ENCODE results near the gene IFI27L1. TPM values are rescaled to one million over a fixed set of nuclear protein-coding genes. Genes with fewer than 3 reads are reported as not detected.

IFI27L1 gene, protein sequence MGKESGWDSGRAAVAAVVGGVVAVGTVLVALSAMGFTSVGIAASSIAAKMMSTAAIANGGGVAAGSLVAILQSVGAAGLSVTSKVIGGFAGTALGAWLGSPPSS
- total RNA-seq (2014; rRNA removed; shearing (Covaris generic)): 9.6 and 12.7 TPM in 2 replicates

DNA sequence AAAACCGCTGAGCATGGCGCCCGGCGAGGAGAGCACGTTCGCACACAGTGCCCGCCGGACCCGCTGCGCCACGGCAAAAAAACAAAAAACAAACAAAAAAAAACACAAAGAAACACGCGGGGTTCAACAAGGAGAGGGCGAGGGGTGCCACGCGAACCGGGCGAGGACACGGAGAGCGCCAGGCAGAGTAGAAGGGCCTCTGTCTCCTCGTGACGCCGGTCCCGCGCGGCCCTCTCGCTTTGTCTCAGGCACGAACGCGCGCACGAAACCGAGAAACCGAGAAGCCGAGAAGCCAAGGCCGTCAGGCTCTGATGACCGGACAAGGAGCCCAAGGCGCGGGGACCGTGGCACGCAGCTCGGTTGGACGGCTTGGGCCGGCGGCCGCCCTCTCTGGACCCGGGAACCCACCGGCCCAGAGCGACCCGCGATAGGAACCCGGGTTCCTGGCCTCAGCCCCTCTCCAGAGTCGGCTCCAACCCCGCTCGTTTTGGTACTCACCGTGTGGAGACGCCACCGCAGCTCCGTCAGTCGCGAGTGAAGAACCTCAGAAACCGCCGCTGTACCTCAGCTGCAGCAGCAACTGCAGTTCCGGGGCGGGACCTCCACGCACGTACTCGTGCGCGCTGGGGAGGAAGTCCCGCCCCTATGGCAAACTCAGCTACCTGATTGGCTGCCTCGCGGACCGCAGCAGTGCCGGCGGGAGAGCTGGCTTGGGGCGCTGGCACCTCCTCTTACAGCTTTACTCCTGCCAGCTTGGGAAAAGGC lies at the start of gene IFI27L1, which contains the start of gene DDX24:
Gene IFI27L1, plus strand, starts transcription at position 690 of the 765 bp plus-strand sequence. CDS start 15,628 bp downstream, outside the sequence.
Gene DDX24, minus strand, starts transcription at position 582 of the 765 bp plus-strand sequence. CDS start 1,460 bp downstream, outside the sequence.
- DNase-seq (ENCODE audit: low spot score): peak; percentile 88

DNA sequence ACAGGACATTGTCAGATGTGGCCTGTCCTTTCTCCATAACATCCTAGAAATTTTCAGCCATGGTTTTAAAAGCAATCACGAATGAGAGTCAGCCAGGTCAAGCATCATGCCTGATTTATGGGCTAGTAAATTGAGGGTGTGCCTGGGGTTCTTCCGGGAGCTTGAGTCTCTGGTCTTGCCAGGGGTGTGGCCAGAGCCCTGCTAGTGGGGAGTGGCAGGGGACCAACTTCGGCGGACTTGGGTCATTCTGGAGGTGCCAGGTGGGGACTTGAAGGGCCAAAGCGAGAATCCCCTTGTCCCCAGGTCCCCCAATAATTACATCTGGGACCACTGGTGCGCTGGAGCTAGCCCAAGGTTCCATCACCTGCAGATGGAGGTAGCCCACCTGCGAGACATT lies 49.2 kb upstream of the IFI27L1 start:
- no peak for DNase-seq (ENCODE audit: low spot score)

DNA sequence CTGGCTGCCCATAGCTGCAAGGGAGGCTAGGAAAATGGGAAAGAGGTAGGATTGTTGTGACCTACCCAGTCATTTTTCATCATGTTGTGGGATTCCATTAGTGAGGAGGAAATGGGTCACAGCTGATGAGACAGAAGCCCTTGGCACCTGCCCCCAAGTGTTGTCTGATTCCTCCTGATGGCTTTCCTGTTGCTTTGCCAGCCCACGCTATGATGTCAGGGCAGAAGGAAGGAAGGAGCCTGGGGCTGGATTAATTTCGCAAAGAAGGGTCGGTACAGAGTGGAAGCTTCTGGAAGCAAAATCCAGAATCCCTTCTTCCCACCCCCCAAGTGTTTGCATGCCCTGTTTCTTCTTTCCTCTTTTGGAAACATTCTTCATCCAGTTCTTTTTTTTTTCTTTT lies 46.2 kb upstream of the IFI27L1 start:
- DNase-seq (ENCODE audit: low spot score): no peak

DNA sequence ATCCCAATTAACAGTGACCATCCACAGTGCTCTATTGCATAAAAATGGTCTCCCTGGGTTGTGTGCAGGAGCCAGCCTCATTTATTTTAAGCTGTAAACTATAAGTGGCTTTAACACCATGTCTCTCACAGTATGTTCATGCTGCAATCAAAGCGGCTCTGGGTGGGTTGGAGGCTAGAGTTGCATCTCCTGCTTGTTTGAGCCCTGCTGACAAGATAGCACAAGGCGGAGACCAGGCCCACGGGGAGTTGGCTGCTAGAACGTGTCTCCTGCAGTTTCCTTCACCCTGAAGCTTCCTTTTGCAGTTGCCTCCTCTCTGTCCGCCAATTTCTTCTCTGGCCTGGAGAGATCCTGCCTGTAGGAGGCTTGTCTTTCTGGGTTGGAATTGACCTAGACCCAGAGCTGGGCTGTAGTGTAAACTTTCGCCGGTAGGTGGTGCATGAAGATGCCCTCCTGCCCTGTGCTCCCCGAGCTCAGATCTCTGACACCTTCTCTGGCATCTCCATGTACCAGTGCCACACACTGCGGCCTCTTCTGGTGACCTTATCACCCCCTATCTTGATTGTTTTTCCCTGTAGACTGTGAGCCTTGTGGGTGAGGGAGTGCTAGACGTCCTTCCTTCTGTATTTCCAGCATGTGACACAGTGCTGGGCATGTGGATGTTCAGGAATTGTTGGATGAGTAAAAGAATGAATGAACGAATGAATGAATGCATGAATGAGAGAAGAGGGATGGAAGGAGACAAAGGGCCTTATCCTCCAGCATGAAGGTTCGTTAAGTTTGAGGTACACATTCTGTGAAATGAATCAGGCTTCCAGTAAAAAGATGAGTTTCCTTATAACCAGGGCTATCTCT lies 44.6 kb upstream of the IFI27L1 start:
- DNase-seq (ENCODE audit: low spot score): peak; percentile 87

DNA sequence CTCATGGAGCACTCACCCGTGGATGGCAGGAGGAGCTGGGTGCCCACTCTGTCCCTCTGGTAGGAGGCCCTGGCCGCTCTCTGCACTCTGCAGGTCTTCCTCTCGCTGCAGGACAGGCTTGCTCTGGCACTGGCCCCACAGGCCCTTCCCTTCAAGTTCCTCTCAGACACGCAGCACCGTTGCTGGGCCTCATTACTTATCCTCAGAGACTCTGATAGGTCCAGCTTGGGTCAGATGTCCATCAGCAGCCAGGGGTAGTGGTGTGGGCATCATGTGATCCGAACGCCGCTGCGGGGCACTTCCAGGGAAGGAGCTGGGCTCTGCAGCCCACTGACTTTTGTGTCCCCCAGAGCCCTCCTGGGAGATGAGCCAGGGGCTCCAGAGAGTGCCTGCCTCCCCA lies 43.2 kb upstream of the IFI27L1 start:
- no peak for DNase-seq (ENCODE audit: low spot score)

DNA sequence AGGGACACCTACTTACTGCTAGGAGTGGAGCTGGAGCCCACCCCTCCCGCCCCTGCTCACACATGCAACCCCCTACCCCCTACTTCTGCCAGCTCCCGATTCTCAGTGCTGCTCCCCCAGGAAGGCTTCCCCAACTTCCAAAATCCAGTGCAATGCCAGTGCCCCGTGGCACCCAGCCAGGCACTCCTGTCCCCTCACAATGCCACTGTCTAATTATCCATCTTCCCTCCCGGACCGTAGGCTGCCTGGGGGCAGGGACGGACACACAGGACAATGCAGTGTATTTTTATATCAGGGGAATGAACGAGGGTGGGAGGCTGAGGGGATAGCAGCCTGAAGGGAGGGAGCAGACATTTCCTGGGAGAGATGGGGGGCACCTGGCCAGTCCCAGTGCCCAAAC lies 42.6 kb upstream of the IFI27L1 start:
- no peak for DNase-seq (ENCODE audit: low spot score)

DNA sequence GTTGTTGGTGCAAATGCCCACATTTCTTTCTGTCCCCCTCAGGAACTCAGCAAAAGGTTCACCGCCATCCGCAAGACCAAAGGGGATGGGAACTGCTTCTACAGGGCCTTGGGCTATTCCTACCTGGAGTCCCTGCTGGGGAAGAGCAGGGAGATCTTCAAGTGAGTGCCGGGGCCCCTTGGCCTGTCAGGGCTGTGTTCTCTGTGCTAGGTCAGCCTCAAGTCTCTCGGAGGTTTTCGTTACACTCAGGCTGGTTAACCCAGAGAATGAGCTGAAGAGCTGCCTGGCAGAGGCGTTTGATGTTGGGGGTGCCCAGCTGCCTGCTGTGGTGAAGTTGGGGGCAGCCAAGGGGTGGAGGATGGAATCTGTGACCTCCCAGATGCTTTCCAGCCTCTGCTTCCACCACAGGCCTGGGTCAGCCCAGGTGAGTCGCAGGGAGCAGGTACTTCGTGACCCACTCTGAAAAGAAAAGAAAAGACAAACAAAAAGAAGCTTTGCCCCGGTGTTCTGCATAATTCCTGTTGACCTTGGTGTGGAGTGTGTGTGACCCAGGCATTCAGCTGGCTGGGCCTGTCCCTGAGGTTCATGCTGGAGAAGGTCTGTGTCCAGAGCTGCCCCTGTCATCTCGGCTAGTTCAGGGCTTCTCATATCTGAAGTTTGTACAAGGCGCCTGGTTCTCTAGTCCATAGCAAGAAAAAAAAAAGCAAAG lies 42.0 kb upstream of the IFI27L1 start:
- DNase-seq (ENCODE audit: low spot score): no peak

DNA sequence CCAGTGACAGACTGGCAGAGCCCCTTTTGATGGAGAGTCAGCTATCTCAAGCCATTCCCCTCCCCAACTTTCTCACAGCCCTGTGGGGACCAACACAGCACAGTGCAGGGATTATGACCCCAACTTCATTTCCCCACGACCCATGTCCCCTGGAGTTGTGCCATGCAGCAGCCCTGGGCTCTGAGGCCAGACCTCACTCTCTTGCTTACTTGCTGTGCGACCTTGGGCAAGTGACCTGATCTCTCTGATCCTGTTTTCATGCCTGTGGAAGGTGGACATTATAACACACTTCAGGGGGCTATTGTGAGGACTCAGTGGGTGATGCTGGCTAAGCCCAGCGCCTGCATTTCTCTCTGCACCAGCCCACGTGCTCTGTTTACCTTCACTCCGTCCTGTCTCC lies 40.9 kb upstream of the IFI27L1 start:
- no peak for DNase-seq (ENCODE audit: low spot score)

DNA sequence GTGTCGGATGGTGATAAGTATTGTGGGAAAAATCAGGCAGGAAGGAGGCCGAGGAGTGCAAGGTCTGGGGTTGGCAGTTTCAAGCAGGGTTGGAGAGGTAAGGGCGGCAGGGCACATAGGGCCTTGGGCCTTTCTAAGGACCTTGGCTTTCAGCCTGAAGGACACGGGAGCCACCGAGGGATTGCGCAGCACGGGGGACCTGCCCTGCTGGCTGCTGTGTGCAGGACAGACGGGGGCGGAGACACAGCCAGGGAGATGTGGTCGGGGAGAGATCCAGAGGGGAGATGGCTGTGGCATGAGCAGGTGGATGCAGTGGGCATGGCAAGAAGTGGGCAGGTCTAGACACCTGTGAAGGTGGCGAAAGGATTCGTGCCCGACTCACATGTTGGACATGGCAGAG lies 40.3 kb upstream of the IFI27L1 start:
- no peak for DNase-seq (ENCODE audit: low spot score)

DNA sequence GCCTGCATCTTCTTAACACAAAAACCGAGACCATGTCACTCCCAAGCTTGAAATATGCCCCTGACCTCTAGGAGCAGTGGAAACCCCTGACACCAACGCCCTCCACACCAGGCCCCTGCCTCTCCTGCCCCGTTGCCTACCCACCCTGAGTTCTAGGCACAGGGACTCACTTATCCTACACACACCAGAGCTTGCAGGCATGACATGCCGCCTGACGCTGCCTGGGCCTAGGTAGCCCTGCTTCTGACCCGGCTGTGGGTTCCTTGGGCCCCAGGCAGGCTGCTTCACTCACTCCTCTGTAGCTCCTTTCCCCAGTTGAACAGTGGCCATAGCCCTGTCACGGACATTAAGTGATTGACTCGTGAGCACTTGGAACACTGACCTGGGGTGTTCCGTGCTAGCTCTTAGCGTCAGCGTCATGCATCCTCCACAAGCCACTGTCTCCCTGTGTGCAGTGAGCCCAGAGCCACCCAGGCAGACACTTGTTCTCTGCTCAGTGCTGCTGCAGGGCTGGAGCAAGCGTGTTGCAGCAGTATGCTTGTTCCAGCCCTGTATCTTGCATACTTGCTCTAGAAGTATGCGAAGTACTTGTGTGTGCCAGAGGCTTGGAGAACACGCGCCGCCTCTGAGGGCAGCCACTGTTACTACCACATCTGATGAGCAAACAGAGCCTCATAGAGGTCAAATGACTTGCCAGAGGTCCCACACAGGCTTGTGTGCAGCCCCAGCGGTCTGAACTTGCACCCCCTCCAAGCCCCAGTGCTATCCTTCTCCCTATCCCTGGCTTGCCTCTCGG lies 39.4 kb upstream of the IFI27L1 start:
- DNase-seq (ENCODE audit: low spot score): no peak

DNA sequence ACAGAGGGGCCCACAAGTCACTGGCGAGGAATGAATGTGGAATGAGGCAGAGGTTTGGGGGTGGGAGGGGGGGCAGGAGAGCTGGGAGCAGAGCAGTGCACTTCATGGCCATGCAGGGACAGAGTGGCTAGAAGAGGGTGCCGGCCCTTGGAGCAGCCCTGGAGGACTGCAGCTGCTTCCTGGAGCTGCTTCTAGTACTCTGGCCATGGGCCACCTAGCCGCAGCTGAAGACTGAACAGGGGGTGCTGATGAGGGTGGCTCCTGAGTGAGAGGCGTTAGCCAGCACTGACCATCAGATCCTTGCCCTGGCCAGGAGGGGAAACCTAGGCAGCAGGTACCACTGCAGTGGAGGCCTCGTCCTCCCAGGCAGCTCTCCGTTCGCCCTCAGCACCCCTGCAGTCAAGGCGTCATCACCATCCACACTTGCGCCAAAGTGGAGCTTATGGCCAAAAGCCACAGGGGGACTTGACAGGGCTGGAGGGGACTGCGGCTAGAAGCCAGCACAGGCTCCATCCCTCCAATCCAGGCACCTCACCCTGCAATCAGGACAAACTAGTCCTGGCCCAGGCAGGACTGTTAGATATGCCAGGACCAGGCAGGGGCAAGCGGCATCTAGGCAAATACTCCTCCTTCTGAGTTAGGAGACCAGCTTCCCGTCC lies 38.5 kb upstream of the IFI27L1 start:
- no peak for DNase-seq (ENCODE audit: low spot score)

DNA sequence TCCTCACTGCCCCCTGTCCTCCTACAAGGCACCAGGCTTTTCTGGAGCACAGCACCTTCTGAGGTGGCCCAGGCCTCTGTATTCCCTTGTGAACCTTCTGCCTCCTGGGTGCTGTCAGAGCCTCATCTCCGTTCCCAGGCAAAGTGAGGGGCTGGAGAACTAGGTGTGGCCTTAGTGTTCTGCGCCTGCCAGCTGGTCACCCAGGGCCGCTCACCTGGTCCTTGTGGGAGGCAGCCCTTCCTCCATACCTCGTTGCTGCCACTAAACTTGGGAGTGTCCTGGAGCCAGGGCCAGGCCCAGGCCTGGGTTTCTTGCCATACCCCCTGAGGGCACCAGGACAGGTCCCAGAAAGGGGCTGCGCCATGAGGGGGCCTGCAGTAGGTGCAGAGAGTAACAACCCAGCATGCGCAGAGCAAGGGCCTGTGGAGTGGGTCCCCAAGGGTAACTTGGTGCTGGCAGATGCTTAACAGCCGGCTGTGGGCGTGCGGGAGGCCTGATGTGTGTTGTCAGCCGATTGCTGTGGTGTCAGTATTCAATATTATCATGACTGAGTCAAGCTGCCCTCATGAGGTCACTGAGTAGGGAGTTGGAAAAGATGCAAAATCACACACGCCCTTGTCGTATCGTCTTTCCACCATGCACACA lies 37.9 kb upstream of the IFI27L1 start:
- no peak for DNase-seq (ENCODE audit: low spot score)

DNA sequence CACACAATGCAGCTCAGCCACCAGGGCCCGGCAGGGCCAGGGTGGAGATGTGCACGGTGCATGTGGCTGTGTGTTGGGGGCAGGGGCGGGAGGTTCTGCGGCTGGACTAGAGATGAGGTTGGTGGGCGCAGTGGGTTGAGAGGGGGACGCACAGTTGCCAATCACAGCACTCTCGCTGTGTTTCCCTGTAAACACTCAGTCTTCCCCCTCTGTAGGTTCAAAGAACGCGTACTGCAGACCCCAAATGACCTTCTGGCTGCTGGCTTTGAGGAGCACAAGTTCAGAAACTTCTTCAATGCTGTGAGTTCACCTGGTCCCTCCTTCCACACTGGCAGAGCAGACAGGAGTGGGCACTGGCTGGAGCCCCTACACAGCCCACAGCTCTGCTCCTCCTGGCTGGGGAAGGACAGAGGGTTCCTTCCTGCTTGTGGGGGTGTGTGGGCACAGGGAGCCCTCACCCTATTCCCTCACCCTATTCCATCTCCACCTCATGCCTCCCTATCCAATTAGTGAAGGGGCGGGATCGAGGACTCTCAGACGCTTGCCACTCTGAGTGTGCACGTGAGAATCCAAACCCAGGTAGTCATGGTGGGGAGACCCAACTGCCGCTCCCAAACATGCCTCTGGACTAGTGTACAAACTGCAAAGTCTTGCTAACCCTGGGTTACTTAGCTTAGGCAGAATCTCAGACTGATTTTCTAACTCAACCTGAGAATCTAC lies 37.2 kb upstream of the IFI27L1 start:
- DNase-seq (ENCODE audit: low spot score): no peak

DNA sequence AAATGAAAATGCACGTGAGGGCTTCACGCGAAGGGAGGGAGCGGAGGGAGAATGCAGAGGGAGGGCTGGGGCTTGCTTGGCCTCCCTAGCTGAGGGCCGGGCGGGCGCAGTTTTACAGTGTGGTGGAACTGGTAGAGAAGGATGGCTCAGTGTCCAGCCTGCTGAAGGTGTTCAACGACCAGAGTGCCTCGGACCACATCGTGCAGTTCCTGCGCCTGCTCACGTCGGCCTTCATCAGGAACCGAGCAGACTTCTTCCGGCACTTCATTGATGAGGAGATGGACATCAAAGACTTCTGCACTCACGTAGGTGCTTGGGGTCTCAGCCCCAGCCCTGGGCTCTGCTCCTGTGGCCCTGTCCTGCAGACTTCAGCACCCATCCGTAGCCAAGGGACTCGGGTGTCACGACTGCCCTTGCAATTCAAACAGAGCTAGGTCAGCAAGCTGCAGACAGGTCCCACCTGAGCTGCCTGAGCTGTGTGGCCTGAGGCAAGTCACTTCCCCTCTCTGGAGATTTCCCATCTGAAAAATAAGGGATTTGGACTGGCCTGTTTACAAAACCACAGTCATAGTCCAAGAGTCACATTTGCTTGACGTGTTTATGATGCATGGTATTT lies 36.5 kb upstream of the IFI27L1 start:
- no peak for DNase-seq (ENCODE audit: low spot score)

DNA sequence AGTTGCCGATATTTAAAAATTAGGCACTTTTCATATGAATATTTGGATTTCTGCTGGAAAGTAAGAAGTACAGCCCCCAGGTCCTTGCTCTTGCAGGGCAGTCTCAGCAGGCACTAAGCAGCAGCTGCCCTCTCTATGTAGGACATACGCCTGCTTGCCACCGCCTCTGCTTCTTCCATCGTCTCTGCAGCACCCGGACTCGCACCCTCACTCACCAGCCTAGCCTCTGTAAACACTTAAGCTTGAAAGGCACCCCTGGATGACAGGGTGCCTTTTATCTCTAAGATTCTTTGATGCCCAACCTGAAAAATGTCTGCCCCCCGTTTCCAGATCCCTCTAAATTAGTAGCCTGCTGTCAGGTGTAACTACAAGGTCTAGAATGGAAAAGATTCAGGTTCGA lies 36.0 kb upstream of the IFI27L1 start:
- DNase-seq (ENCODE audit: low spot score): no peak

DNA sequence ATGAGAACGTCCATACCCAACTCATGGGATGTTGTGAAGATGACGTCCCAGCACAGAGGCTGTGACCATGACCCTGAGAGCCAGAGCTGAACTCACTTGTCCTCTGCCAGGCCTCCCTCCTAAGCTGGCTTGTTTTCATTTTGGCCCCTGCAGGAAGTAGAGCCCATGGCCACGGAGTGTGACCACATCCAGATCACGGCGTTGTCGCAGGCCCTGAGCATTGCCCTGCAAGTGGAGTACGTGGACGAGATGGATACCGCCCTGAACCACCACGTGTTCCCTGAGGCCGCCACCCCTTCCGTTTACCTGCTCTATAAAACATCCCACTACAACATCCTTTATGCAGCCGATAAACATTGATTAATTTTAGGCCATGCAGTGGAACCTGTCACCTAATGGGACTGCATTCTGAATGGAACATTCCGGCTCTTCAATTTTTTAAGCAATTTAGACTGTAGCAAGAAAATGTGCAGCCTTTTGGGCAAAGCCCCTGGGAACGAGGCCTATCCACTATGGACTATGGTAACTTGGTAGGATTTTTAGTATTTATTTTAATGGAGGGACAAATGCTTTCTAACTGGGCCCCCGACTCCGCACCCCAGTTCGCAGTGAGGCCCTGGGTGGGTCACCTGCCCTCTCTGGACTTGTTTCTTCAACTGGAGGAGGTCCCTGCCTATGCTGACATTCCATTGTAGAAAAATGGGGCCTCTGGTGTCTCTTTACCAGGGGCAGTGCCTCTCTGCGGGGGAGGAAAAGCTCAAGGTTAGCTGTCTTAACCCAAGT lies 35.4 kb upstream of the IFI27L1 start:
- no peak for DNase-seq (ENCODE audit: low spot score)

DNA sequence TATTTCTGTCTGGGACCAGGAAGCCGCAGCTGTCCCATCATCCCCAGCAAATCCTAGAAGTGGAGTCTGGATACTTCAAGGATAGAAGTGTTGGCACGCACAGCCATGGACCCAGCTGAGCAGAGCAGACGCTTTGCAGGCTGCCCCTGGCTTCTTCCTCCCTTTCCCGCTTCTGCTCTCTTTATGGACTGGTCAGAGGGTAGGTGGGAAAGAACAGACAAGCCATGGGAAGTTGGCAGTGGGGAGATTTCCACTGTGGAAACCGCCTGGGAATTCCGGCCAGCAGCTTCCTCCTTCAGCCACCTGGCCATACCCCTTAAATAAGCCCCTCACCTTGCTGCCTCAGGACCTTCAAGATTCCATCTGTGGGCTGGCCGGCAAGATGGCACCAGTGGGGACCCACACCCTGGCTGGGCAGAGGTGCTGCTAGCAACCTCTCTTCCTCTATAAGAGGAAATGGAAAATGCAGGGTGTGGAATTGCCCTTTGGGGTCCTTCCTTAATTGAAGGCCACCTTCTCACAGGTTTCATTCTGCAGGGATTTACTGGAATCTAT lies 34.3 kb upstream of the IFI27L1 start:
- DNase-seq (ENCODE audit: low spot score): no peak

DNA sequence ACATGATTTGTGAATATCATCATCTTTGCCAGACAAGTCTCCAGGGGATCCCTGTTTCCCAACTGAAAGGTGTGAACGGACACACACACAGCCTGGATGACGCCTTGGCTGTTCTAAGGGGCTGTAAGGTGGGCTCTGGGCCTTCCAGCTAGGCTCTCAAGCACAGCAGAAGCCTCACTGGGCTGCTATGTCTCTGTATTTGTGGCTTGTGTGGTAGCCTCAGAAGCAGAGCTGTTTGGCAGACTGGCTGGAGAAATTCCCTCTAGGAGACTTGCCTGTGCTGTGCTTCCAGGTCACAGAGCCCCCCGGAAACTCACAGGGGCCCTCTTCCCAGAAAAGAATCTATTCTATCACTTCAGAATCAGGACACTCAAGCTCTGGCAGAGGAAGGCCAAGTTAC lies 33.5 kb upstream of the IFI27L1 start:
- no peak for DNase-seq (ENCODE audit: low spot score)

Data from HT-29 (cell line).